Right cardiac atrium (tissue), 5 donors: Measurements from ENCODE around the gene STX3. TPM values are rescaled to one million over a fixed set of nuclear protein-coding genes. Genes with fewer than 3 reads are reported as not detected.
"Not testable (repeated sequence)": the region's sequence is repeated elsewhere in the genome, so short reads cannot be mapped to it uniquely, and the experiment has no call there.

Experiments
- ATAC-seq, 2 donors: fragments of 200-7000 bp; cut with Tn5 transposase; one replicate each; pipeline versions ENCODE4 v1.8.0 to v1.9.1; 2020; ENCODE audit warnings: moderate library complexity in 2 of 2, mild to moderate bottlenecking in 1 of 2
- DNase-seq, 3 donors: peaks; one replicate each; pipeline ENCODE4 v3.0.0-alpha.2; 2020
- H3K27ac ChIP-seq: one replicate; pipeline ENCODE4 v1.5.1; 2013; ENCODE audit warnings: mild to moderate bottlenecking, low read length, control low read depth, moderate library complexity
- H3K27me3 ChIP-seq: one replicate; pipeline ENCODE4 v1.6.1; 2013; ENCODE audit not compliant: control insufficient read depth, insufficient read depth
- H3K4me1 ChIP-seq: one replicate; pipeline ENCODE4 v1.6.1; 2013; ENCODE audit warnings: low read length; ENCODE audit not compliant: control insufficient read depth, insufficient read depth
- H3K4me3 ChIP-seq: one replicate; pipeline ENCODE4 v1.5.1; 2013; ENCODE audit warnings: low read length, control low read depth
- H3K9me3 ChIP-seq: one replicate; pipeline ENCODE4 v1.6.1; 2013; ENCODE audit warnings: low read length; ENCODE audit not compliant: control insufficient read depth
- WGBS: extraction: QIAGEN DNeasy Blood & Tissue Kit; methylation state at CpG from one replicate; pipeline ENCODE4 v1.1.7; 2013; 5-methylcytosine and 5-hydroxymethylcytosine counted together
- intact Hi-C, 4 donors: fragments of 100-400 bp; cut with DNase I; formaldehyde crosslinking; loops; one replicate each; pipeline versions ENCODE4 v1.11.0 to v1.14.0; 2022 to 2023
- polyA plus RNA-seq: library from polyadenylated mRNA; stranded (reverse); fragments of 200-250 nt; gene quantifications from one replicate; pipeline ENCODE4 v1.2.3, GENCODE V29; 2013
- total RNA-seq, 4 donors: library from RNA; stranded (reverse); fragmentation: NEBNext Ultra II Directional; extraction: Animal tissue kit (Norgen Biotek cat#: 25700); gene quantifications; one replicate each; pipeline ENCODE4 v1.2.1, GENCODE V29; 2021
- donor health status: healthy with polysubstance abuse.
- donor health status: DM: no; HTN: yes; CAD: no.
- donor health status: DM: no; HTN: no; CAD: no.
- donor health status: DM: no; HTN: yes; CAD: no; lungs with severe emphysema.
- donor health status: DM: yes; HTN: yes; CAD: no.

The STX3 gene
- total and polyA plus RNA-seq, 5 donors = 7.1 to 12.0 (median 10.4) TPM

GRCh38 chr11:59842316-59842715, 87.1 kb downstream of the STX3 start:
- Histone ChIP-seq H3K9me3 (no peaks in the 10 kb centered on the region), H3K27ac (no peak overlapping the region), H3K4me1 (no peaks in the 10 kb centered on the region), H3K27me3 (no peaks in the 10 kb centered on the region), H3K4me3 (no peak overlapping the region)
- intact Hi-C loops = no loop called here
- ATAC-seq = no peak
- peak in 1 of 3 donors; percentile 38 for DNase-seq
- 77% methylated on average over 12 of the region's 12 CpGs for WGBS

DNA sequence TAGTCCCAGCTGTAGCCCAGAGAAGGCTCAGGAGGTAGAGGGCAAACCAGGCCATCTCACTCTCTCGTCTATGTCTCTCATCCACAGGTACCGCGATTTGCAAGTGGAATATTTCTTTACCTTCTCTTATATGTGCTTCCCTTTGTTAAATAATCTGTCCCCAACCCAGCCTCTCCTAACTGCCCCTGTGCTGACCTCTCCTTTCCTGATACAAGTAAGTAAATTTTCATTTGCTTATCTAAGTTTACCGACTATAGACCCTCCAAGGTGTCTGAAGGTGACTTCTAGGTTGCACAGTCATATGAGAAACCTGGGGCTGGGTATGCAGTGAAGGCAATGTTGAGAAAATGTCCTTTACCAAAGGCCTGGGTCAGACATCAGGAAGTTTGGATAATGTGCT, 90.2 kb downstream of the STX3 start, which contains the start of gene CBLIF:
CBLIF (minus strand) TSS at position 101 of the 400 bp plus-strand sequence; CDS start at position 55, 46 bp downstream.
- ATAC-seq (no peak), DNase-seq (no peak)
- WGBS = 77% methylated on average over 4 of the region's 4 CpGs
- no peaks in the 10 kb centered on the region for H3K4me1 ChIP-seq
- no peak within 1 kb of the TSS for H3K4me3 ChIP-seq
- H3K27ac ChIP-seq = no peak within 1 kb of the TSS
- intact Hi-C loops = no loop called here
- H3K27me3 ChIP-seq = no peaks in the 10 kb centered on the region
- no peaks in the 10 kb centered on the region for H3K9me3 ChIP-seq

GRCh38 chr11:59846556-59846955, 91.4 kb downstream of the STX3 start:
- WGBS = 67% methylated on average over 5 of the region's 5 CpGs
- no peak overlapping the region for H3K27ac ChIP-seq
- ATAC-seq = no peak
- no peaks in the 10 kb centered on the region for H3K27me3 ChIP-seq
- no peaks in the 10 kb centered on the region for H3K9me3 ChIP-seq
- DNase-seq = no peak
- intact Hi-C loops = no loop called here
- no peaks in the 10 kb centered on the region for H3K4me1 ChIP-seq
- no peak overlapping the region for H3K4me3 ChIP-seq

GRCh38 chr11:59847626-59848025, 92.5 kb downstream of the STX3 start:
- intact Hi-C loops = no loop called here
- Histone ChIP-seq H3K27ac (no peak overlapping the region), H3K27me3 (no peaks in the 10 kb centered on the region), H3K4me1 (no peaks in the 10 kb centered on the region), H3K4me3 (no peak overlapping the region), H3K9me3 (no peaks in the 10 kb centered on the region)
- 80% methylated on average over 3 of the region's 3 CpGs for WGBS
- DNase-seq (no peak), ATAC-seq (no peak)

- ATAC-seq, H3K27ac ChIP-seq, H3K9me3 ChIP-seq, H3K4me1 ChIP-seq, H3K27me3 ChIP-seq, intact Hi-C loops, DNase-seq, H3K4me3 ChIP-seq: not testable (repeated sequence)
- WGBS = 83% methylated on average over 6 of the region's 6 CpGs
These were observed 93.3 kb downstream of the STX3 start for GRCh38 chr11:59848439-59848838.

DNA sequence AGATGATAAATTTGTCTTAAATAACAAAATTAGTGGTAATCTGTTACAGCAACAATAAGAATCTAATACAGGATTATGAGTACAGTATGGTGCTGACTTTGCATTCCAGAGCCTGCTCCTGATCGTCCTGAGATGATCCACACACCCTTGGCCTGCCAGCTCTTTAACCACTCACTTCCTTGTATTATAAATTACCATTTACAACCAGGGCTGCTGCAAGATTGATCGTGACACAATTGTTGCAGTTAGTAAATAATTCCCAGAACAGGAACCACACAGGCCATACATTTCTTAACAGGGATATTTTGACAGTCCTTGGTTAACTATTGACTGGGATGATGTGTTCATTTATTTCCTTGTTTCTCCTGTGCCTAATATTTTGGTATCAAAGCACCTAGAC, 94.0 kb downstream of the STX3 start:
- Histone ChIP-seq H3K27me3 (no peaks in the 10 kb centered on the region), H3K9me3 (no peaks in the 10 kb centered on the region), H3K4me1 (no peaks in the 10 kb centered on the region), H3K4me3 (no peak overlapping the region), H3K27ac (no peak overlapping the region)
- WGBS = 43% methylated on average over 2 of the region's 2 CpGs
- DNase-seq (no peak), ATAC-seq (no peak)
- intact Hi-C loops = no loop called here

DNA sequence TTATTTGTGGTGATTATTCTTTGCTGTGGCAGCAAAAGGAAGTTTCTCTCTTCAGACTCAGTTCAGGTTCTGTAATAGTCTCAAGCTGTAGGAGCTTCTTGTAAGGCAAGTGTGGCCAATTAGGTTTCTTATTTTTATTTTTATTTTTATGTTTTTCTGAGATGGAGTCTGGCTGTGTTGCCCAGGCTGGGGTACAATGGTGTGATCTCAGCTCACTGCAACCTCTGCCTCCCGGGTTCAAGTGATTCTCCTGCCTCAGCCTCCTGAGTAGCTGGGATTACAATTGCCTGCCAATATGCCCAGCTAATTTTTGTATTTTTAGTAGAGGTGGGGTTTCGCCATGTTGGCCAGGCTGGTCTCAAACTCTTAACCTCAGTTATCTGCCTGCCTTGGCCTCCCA, 94.4 kb downstream of the STX3 start:
- H3K4me3 ChIP-seq, H3K27me3 ChIP-seq, H3K27ac ChIP-seq, DNase-seq, H3K4me1 ChIP-seq, intact Hi-C loops, H3K9me3 ChIP-seq, ATAC-seq: not testable (repeated sequence)
- 93% methylated on average over 2 of the region's 2 CpGs for WGBS

DNA sequence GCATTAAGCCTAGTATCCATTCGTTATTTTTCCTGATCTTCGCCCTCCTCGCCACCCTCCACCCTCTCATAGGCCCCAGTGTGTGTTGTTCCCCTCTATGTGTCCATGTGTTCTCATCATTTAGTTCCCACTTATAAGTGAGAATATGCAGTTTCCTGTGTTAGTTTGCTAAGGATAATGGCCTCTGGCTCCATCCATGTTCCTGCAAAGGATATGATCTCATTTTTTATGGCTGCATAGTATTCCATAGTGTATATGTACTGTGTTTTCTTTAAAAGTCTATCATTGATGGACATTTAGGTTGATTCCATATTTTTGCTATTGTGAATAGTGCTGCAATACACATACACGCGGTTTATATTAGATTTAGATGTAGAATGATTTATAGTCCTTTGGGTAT, 96.2 kb downstream of the STX3 start:
- 90% methylated on average over 5 of the region's 5 CpGs for WGBS

GRCh38 chr11:59854871-59855270, 99.7 kb downstream of the STX3 start:
- whole genome bisulfite sequencing = 54% methylated on average over 2 of the region's 2 CpGs
- DNase-seq = no peak
- no peak for ATAC-seq

More for the DNA sequence above, 96.2 kb downstream of the STX3 start:
- ATAC-seq, H3K9me3 ChIP-seq, H3K27ac ChIP-seq, DNase-seq, intact Hi-C loops, H3K4me3 ChIP-seq, H3K4me1 ChIP-seq, H3K27me3 ChIP-seq: not testable (repeated sequence)

More at GRCh38 chr11:59854871-59855270, 99.7 kb downstream of the STX3 start:
- no peak overlapping the region for H3K4me3 ChIP-seq
- H3K4me1 ChIP-seq = no peaks in the 10 kb centered on the region
- intact Hi-C loops = no loop called here
- no peaks in the 10 kb centered on the region for H3K9me3 ChIP-seq
- H3K27me3 ChIP-seq = no peaks in the 10 kb centered on the region
- H3K27ac ChIP-seq = no peak overlapping the region

Other genes with a start within 250 kb of the STX3 start
- not detected for gene OR4D9, start 243.8 kb upstream of the STX3 start, total RNA-seq
- gene OR4D9, start 243.8 kb upstream of the STX3 start, polyA plus RNA-seq = not detected
- gene OSBP, start 139.6 kb upstream of the STX3 start, total RNA-seq = 10 to 100 TPM; 33.9 to 40.6 (median 36.3) TPM
- gene OSBP, start 139.6 kb upstream of the STX3 start, polyA plus RNA-seq = 16.2 TPM
- gene PATL1, start 86.3 kb upstream of the STX3 start, total RNA-seq = 10 to 100 TPM; 20.2 to 30.2 (median 23.7) TPM
- 11.7 TPM for gene PATL1, start 86.3 kb upstream of the STX3 start, polyA plus RNA-seq
- gene OR10V1, start 41.5 kb upstream of the STX3 start, total RNA-seq = not detected
- not detected for gene OR10V1, start 41.5 kb upstream of the STX3 start, polyA plus RNA-seq
- gene MRPL16, start 55.4 kb downstream of the STX3 start, total RNA-seq = 10 to 100 TPM; 53.7 to 82.6 (median 70.1) TPM
- 150 TPM for gene MRPL16, start 55.4 kb downstream of the STX3 start, polyA plus RNA-seq
- not detected for gene CBLIF, start 90.1 kb downstream of the STX3 start, total RNA-seq
- gene CBLIF, start 90.1 kb downstream of the STX3 start, polyA plus RNA-seq = not detected
- gene TCN1, start 111.1 kb downstream of the STX3 start, total RNA-seq = not detected
- not detected for gene TCN1, start 111.1 kb downstream of the STX3 start, polyA plus RNA-seq
- not detected for gene OOSP3, start 123.4 kb downstream of the STX3 start, total RNA-seq
- gene OOSP3, start 123.4 kb downstream of the STX3 start, polyA plus RNA-seq = not detected
- not detected for gene OOSP1, start 183.1 kb downstream of the STX3 start, total RNA-seq
- 0.16 TPM for gene OOSP1, start 183.1 kb downstream of the STX3 start, polyA plus RNA-seq
- not detected for gene OOSP4A, start 208.7 kb downstream of the STX3 start, total RNA-seq
- not detected for gene OOSP4A, start 208.7 kb downstream of the STX3 start, polyA plus RNA-seq